Spleen (tissue), 11 donors: ENCODE measurements around the gene TMEM30B. TPM values are rescaled to one million over a fixed set of nuclear protein-coding genes. Genes with fewer than 3 reads are reported as not detected.

Experiments used
- DNase-seq: peaks from one replicate; pipeline ENCODE4 v3.0.0-alpha.2; 2020
- H3K27ac ChIP-seq, 8 donors: fragments of 200-600 bp; sonication (generic) in 7 of 8; 1 replicate in 4 of 8; 2 replicates in 4 of 8; pipeline versions ENCODE4 v1.5.0 to v1.8.0; 2016 to 2021; ENCODE audit warnings: inconsistent platforms in 4 of 8, mild to moderate bottlenecking in 4 of 8, moderate library complexity in 1 of 8
- H3K27me3 ChIP-seq, 7 donors: fragments of 200-600 bp; sonication (generic) in 6 of 7; replicated peaks in 1 of 7; 1 replicate in 4 of 7; 2 replicates in 3 of 7; pipeline versions ENCODE4 v1.5.0 to v1.8.0; 2016 to 2021; ENCODE audit warnings: inconsistent platforms in 3 of 7, mild to moderate bottlenecking in 1 of 7
- H3K36me3 ChIP-seq, 6 donors: fragments of 200-600 bp; sonication (generic) in 5 of 6; 1 replicate in 4 of 6; 2 replicates in 2 of 6; pipeline versions ENCODE4 v1.5.0 to v1.8.0; 2016 to 2021; ENCODE audit warnings: inconsistent platforms in 2 of 6
- H3K4me1 ChIP-seq, 6 donors: fragments of 200-600 bp; sonication (generic) in 5 of 6; 1 replicate in 3 of 6; 2 replicates in 3 of 6; pipeline versions ENCODE4 v1.5.0 to v1.8.0; 2016 to 2021; ENCODE audit warnings: inconsistent platforms in 3 of 6
- H3K4me3 ChIP-seq, 8 donors: fragments of 200-600 bp; sonication (generic) in 7 of 8; 1 replicate in 4 of 8; 2 replicates in 4 of 8; pipeline versions ENCODE4 v1.5.0 to v1.8.0; 2016 to 2021; ENCODE audit warnings: inconsistent platforms in 4 of 8, mild to moderate bottlenecking in 4 of 8, moderate library complexity in 2 of 8
- H3K9me3 ChIP-seq, 8 donors: fragments of 200-600 bp; sonication (generic) in 7 of 8; 1 replicate in 4 of 8; 2 replicates in 4 of 8; pipeline versions ENCODE4 v1.5.0 to v1.8.0; 2016 to 2021; ENCODE audit warnings: inconsistent platforms in 4 of 8
- CTCF ChIP-seq, 11 experiments: fragments of 200-600 bp in 7 of 11; fragments of 450-650 bp in 4 of 11; sonication (generic) in 4 of 11; IDR thresholded peaks in 8 of 11; conservative IDR thresholded peaks in 3 of 11; 1 replicate in 7 of 11; 2 replicates in 4 of 11; pipeline versions ENCODE4 v1.4.0 to v1.8.0; 2016 to 2021; ENCODE audit warnings: antibody characterized with exemption in 11 of 11, inconsistent platforms in 4 of 11, mild to moderate bottlenecking in 1 of 11
- POLR2A ChIP-seq, 3 donors: fragments of 450-650 bp; IDR thresholded peaks; one replicate each; pipeline ENCODE4 v1.5.1; 2017; ENCODE audit warnings: antibody characterized with exemption in 3 of 3, mild to moderate bottlenecking in 1 of 3
- POLR2AphosphoS5 ChIP-seq, 3 donors: sonication (generic); formaldehyde crosslinking; IDR thresholded peaks; one replicate each; pipeline ENCODE4 v1.5.1; 2017; ENCODE audit warnings: antibody characterized with exemption in 3 of 3
- WGBS, 5 donors: extraction: QIAGEN DNeasy Blood & Tissue Kit in 3 of 5; methylation state at CpG; one replicate each; pipeline versions ENCODE4 v1.1.5 to v1.1.7; 2013 to 2018; 5-methylcytosine and 5-hydroxymethylcytosine counted together
- intact Hi-C: fragments of 100-400 bp; cut with DNase I; formaldehyde crosslinking; loops from one replicate; pipeline ENCODE4 v1.15.0; 2023; ENCODE audit warnings: low total_unique reads
- polyA plus RNA-seq, 3 donors: library from polyadenylated mRNA; stranded (reverse); fragments of 200-250 nt; gene quantifications; one replicate each; pipeline ENCODE4 v1.2.1, GENCODE V29; 2013
- total RNA-seq, 7 donors: library from RNA; depleted of rRNA in 3 of 7; stranded (reverse); fragments of >200 nt in 3 of 7; fragmentation: NEBNext Ultra II Directional in 4 of 7; extraction: Animal tissue kit (Norgen Biotek cat#: 25700) in 4 of 7; gene quantifications; one replicate each; pipeline versions ENCODE4 v1.1.0 to v1.2.1, GENCODE V29; 2016 to 2021
- donor health status: healthy with polysubstance abuse.
- donor health status: DM: no; HTN: no; CAD: no; lungs with moderate emphysema.
- donor health status: DM: no; HTN: no; CAD: no.
- donor health status: Bipolar disorder and iron deficiency.
- donor health status: healthy.
- donor health status: DM: no; HTN: no; CAD: no.
- donor health status: DM: yes; HTN: yes; CAD: no.

TMEM30B gene
- total and polyA plus RNA-seq, 10 donors, result 0.17 to 1.0 (median 0.59) TPM

- TF ChIP-seq POLR2A (IDR thresholded peaks at IDR 0.05) (no peak), POLR2AphosphoS5 (IDR thresholded peaks at IDR 0.05) (no peak), CTCF (IDR thresholded peaks at IDR 0.05 in 8 of 11, conservative IDR thresholded peaks at IDR 0.05 in 3 of 11) (no peak)
- no peaks in the 10 kb centered on the region for H3K27me3 ChIP-seq
- H3K4me3 ChIP-seq, result no peak overlapping the region
- 81 to 96% (median 92%) methylated on average over 2 of the region's 2 CpGs for WGBS, 5 donors
- no peak overlapping the region for H3K27ac ChIP-seq
- H3K4me1 ChIP-seq, result peaks cover 0 to 18% (median 4%) of the 10 kb centered on the region in 6 donors
- DNase-seq, result no peak
- intact Hi-C loops, result no loop called here
- no peaks in the 10 kb centered on the region for H3K36me3 ChIP-seq
- peaks cover 0 to 29% (median 20%) of the 10 kb centered on the region in 8 donors for H3K9me3 ChIP-seq
Measured at GRCh38 chr14:61304688-61305087, 23.6 kb upstream of the TMEM30B start.

GRCh38 chr14:61300754-61301153, 19.6 kb upstream of the TMEM30B start:
- no peak overlapping the region for H3K27ac ChIP-seq
- peaks cover 0 to 15% (median 5%) of the 10 kb centered on the region in 6 donors for H3K4me1 ChIP-seq
- DNase-seq, result no peak
- no peak overlapping the region for H3K4me3 ChIP-seq
- H3K36me3 ChIP-seq, result no peaks in the 10 kb centered on the region
- intact Hi-C loops, result no loop called here
- peaks cover 0 to 17% (median 13%) of the 10 kb centered on the region in 8 donors for H3K9me3 ChIP-seq
- H3K27me3 ChIP-seq, result no peaks in the 10 kb centered on the region
- TF ChIP-seq CTCF (IDR thresholded peaks at IDR 0.05 in 8 of 11, conservative IDR thresholded peaks at IDR 0.05 in 3 of 11) (no peak), POLR2A (IDR thresholded peaks at IDR 0.05) (no peak), POLR2AphosphoS5 (IDR thresholded peaks at IDR 0.05) (no peak)
- WGBS, 5 donors, result 86 to 92% (median 89%) methylated on average over 7 of the region's 7 CpGs

GRCh38 chr14:61300209-61300608, 19.1 kb upstream of the TMEM30B start:
- TF ChIP-seq POLR2AphosphoS5 (IDR thresholded peaks at IDR 0.05), result no peak
- no peak for TF ChIP-seq CTCF (IDR thresholded peaks at IDR 0.05 in 8 of 11, conservative IDR thresholded peaks at IDR 0.05 in 3 of 11)
- H3K4me3 ChIP-seq, result no peak overlapping the region
- 18 to 40% (median 23%) methylated on average over 2 of the region's 2 CpGs for WGBS, 5 donors

GRCh38 chr14:61298824-61299223, 17.7 kb upstream of the TMEM30B start:
- TF ChIP-seq CTCF (IDR thresholded peaks at IDR 0.05 in 8 of 11, conservative IDR thresholded peaks at IDR 0.05 in 3 of 11), result no peak
- TF ChIP-seq POLR2AphosphoS5 (IDR thresholded peaks at IDR 0.05), result no peak
- no peak for TF ChIP-seq POLR2A (IDR thresholded peaks at IDR 0.05)
- Histone ChIP-seq H3K27me3 (no peaks in the 10 kb centered on the region), H3K36me3 (no peaks in the 10 kb centered on the region), H3K9me3 (no peaks in the 10 kb centered on the region), H3K4me3 (no peak overlapping the region), H3K4me1 (peaks cover 0 to 15% (median 5%) of the 10 kb centered on the region in 6 donors), H3K27ac (no peak overlapping the region)
- DNase-seq, result no peak
- 37 to 46% (median 45%) methylated on average over 3 of the region's 3 CpGs for WGBS, 5 donors
- intact Hi-C loops, result loop anchor here (5.0 to 10.0 kb wide), 2 partner anchors 158 to 536 kb away; no protein-coding TSS in a partner anchor

More at GRCh38 chr14:61300209-61300608, 19.1 kb upstream of the TMEM30B start:
- H3K4me1 ChIP-seq, result peaks cover 0 to 15% (median 5%) of the 10 kb centered on the region in 6 donors
- intact Hi-C loops, result no loop called here
- H3K36me3 ChIP-seq, result no peaks in the 10 kb centered on the region
- no peak for DNase-seq
- no peaks in the 10 kb centered on the region for H3K27me3 ChIP-seq
- H3K9me3 ChIP-seq, result peaks cover 0 to 11% (median 8%) of the 10 kb centered on the region in 8 donors
- H3K27ac ChIP-seq, result no peak overlapping the region
